Amniotic stem cell (primary cell): Measurements from ENCODE around the gene HNRNPA2B1.

Experiments
- DNase-seq: peaks from one replicate; lab custom pipeline; 2025; lab: John Stamatoyannopoulos, UW

Gene HNRNPA2B1

DNA sequence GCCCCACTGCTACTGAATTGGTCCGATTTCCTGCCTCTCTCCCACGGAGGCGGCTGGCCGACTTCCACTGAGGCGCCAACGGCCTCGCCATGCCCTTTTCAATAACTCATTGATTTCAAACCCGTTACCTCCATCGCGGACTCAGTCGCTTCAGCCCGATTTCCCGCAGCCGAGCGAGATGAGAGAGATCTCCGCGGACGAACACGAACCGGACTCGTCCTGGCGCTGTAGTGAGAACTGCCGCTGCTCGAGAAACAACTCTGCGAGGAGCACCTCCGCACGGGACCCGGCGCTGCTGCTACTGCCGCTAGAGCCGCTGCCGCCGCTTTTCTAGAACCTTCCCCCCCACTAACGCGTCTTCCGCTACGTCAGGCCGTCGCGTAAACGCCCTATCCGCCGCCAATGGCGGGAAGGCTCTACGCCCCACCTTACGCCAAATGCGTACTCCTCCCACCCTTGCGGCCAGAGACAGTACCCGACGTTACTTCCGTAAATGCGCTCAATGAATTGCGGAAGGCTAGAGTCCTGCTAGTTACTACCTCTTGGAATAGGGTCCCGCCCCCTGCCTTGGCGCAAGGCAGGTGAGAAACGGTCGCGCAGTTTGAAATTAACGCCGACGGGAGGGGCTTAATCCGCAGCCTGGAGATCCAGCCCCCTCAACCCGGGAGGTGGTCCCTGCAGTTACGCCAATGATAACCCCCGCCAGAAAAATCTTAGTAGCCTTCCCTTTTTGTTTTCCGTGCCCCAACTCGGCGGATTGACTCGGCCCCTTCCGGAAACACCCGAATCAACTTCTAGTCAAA is at the start of gene HNRNPA2B1:
TSS of gene HNRNPA2B1 (minus strand) at position 303 of the 803 bp plus-strand sequence. CDS start at position 134, 169 bp downstream.
- peak; percentile 95 for DNase-seq

DNA sequence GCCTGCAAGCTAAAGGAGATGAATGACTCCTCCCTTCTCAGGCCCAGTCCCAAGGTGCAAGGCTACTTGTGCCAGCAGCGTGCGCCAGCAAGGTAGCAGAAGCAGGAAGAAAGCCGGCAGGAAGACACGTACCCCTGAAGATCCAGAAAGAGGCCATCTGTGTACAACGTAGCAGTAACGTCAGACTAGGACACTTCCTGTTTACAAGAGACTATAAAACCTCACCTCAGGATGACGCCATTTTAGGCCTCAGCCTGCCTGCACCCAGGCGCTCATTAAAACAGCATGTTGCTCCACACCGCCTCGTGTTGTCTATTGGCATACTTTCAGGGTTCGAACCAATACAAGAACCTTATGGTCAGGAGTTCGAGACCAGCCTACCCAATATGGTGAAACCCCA is 49.7 kb upstream of the HNRNPA2B1 start:
- DNase-seq: no peak

DNA sequence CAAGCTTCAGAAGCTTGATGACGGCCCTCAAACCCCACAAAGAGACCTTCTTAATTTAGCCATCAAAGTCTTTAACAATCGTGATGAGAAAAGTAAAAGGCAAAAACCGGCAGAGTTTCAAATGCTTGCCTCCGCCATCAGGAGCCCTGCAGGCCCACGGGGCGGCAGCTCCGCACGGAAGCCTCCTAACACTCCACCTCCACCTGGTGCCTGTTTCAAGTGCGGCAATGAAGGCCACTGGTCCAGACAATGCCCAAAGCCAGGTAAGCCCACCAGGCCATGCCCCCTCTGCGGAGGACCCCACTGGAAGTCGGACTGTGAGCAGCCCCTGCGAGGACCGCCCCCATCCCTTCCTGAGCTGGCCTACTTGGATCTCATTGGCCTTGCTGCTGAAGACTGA is 44.6 kb upstream of the HNRNPA2B1 start:
- no peak for DNase-seq

DNA sequence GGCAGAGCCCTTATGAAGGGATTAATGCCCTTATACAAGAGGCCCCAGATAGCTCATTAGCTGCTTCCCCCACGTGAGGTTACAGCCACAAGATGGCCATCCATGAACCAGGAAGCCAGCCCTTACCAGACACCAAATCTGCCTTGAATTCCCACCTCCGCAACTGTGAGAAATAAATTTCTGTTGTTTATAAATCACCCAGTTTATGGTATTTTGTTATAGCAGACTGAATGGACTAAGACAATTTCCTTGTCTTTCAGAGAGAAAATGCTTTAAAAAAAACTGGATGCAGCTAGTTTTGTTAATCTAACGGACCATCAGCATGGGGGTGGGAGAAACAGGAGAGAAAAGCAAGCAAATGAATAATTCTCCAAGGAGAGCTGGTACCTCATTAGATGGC is 37.5 kb upstream of the HNRNPA2B1 start:
- DNase-seq: no peak

DNA sequence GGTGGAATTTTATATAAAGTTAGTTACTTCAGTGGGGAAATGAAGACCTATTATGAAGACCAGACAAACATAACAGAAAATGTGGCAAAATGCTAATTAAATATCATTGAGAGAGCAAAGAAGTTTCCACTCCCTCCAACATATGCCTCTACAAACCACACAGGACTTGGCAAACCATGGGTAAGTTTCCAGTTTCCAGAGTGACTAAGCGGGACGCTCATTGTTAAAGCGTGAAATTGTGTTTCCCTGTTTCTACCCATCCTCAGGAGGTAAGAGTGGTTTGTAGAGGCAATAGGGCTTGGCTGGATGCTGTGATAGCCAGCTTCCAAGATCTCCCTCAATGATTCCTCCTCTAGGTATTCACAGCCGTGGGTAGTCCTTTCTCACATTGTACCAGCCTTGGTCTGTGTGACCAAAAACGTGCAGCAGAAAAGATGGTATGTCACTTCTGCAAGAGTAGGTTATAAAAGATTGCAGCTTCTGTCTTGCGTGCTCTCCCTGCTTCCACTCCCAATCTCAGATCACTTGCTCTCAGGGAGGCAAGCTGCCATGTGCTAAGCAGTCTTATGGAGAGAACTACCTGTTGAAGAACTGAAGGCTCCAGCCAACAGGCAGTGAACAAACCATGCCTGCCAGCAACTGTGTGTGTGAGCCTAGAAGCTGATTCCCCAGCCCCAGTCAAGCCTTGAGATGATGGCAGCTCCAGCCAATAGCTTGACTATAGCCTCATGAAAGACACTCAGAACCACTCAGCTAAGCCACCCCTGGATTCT is 36.7 kb upstream of the HNRNPA2B1 start:
- DNase-seq: no peak

DNA sequence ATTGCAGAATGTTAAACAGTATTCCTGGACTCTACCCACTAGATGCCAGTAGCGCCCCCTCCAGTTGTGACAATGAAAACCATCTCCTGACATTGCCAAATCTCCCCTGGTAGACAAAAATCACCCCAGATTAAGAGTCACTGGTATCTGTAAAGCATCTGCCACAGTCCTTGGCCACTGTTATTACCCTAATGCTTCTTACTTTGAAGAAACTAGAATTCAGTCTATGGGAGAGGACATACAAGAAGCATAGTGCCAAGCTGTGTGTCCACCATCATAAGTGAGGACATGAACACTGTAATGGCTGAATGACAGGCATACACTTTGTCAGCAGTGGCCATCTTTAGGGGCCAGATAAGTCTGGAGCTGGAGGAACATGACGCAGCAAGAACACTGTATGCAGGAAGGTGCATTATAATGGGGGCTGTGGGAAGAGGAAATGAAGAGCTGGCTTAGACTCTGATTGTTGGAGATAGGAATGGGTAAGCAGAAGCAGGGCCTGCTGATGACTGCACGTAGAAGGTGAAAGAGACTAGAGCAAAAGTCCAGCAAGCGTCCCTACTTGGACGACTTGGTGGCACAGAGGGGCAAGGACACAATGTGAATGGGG is 33.5 kb upstream of the HNRNPA2B1 start:
- DNase-seq: no peak

DNA sequence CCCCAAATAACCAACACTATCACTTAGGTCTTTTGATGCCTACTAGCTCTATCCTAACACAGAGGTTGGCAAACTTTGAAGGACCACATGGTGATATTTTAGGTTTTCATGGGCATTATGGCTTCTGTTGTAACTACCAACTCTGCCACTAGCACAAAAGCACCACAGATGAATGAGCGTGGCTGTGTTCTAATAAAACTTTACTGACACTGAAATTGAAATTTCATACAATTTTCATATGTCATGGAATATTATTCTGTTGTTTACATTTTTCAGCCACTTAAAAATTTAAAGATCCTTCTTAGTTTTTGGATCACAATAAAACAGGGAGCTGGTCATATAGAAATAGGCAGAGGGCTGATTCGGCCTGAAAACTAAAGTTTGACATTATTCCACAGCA is 27.4 kb upstream of the HNRNPA2B1 start:
- no peak for DNase-seq

DNA sequence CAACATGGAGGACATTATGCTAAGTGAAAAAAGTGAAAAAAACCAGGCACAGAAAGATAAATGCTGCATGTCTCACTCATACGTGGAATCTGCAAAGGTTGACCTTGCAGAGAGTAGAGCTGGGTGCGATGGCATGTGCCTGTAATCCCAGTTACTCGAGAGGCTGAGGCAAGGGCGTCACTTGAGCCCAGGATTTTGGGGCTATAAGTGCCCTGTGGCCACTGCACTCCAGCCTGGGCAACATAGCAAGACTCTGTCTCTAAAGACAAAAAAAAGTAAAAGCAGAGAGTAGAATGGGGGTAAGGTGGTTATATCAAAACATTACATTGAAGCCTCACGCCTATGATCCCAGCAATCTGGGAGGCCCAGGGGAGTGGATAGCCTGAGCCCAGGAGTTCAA is 23.8 kb upstream of the HNRNPA2B1 start:
- no peak for DNase-seq

DNA sequence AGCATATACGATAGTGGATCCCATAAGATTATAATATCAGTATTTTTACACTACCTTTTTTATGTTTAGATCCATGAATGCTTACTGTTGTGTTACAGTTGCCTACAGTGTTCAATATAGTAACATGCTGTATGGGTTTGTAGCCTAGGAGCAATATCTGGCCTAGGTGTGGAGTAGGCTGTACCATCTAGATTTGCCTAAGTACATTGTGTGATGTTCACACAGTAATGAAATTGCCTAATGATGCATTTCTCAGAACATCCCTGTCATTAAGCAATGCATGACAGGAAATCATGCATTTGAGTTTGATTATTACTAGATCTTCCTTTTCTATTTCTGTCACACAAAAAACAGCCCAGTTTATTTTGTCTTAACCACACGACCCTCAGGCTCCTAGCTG is 15.5 kb upstream of the HNRNPA2B1 start:
- DNase-seq: no peak

DNA sequence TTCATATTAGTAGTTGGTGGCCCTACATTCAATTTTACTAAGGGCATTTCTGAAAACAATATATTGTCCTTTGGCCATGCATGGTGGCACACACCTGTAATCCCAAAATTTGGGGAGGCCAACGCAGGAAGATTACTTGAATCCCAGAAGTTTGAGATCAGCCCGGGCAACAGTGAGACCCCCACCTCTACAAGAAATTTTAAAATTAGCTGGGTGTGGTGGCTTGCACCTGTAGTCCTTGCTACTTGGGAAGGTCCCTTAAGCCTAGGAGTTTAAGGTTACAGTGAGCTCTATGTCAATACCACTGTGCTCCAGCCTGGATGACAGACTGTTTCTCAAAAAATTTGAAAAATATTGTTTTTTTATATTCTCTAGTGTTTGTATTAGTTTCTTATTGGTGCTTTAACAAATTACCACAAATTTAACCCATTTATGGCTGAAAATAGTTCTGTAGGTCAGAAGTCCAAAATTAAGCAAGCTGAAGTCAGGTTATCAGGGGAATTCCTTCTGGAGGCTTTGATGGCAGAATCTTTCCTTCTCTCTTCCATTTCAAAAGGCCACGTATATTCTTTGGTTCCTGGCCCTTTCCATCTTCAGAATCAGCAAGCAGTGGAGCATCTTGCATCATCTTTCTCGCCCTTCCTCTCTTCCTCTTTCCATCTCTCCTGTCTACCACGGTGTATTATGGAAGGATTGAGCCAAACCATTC is 13.4 kb upstream of the HNRNPA2B1 start:
- DNase-seq: no peak

DNA sequence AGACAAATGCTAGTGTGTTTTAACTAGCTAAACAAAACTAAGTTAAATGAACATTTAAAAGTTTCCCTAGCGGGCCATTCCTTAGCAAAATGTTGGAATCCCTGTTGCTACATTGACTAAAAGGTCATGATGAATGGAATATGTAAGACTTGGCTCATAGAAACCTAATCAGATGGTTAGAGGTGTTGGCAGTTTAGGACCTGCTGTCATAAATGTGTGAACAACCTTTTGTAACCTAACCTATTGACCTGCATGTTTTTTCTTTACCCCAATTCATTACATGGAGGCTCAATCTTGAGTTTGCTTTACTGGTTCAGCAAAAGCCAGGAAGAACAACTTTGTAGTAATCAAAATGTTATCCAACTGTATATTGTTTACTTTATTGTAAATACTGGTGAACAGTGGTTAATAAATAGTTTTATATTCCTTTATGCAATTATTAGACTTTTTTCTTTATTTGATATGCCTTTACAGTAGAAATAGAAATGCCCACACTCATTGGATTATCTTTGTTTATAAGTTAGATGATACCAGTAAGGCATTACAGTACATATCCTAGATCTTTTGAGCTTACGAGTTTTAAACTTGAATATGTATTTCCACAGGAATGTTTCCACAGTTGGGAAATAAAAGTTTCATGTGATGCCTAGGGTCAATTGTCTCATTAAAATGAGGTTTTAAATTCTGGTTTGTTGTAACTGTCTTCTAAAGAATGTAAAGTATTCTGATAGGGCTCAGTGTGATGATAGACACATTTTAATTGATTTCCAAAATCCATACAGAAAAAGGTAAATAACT is 12.6 kb upstream of the HNRNPA2B1 start:
- no peak for DNase-seq

DNA sequence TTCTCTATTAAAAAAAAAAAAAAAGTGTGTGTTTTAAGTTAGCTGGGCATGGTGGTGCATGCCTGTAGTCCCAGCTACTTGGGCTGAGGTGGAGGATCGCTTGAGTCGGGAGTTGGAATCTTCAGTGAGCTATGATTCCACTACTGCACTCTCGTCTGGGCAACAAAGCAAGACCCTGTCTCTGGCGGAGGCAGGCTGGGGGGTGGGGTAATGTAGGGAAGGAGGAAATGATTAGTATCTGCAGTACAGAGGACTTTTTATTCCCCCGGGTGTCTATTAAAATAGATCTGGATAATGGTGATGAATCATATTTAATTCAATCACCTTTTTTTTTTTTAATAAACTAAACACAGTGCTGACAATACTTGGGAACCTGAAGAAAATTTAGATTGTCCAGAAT is 7.5 kb upstream of the HNRNPA2B1 start:
- no peak for DNase-seq

DNA sequence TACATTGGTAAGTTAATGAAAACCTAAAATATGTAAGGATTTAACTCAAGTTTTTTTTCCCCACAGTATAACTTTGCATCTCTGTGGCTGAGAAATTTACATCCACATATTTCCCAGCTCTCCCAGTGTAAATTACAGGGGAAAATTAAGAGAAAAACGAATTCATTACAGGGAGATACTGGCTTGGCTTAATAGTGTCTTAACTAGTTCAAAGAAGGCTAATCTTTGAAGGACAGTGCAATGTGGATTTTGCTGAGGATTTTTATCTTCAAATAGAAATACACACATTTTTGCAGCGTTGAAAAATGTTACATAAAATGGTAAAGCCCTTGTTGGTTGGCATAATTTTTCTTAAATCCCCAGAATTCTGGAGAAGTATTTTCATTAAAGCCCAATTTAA is 2.5 kb upstream of the HNRNPA2B1 start:
- DNase-seq: no peak

DNA sequence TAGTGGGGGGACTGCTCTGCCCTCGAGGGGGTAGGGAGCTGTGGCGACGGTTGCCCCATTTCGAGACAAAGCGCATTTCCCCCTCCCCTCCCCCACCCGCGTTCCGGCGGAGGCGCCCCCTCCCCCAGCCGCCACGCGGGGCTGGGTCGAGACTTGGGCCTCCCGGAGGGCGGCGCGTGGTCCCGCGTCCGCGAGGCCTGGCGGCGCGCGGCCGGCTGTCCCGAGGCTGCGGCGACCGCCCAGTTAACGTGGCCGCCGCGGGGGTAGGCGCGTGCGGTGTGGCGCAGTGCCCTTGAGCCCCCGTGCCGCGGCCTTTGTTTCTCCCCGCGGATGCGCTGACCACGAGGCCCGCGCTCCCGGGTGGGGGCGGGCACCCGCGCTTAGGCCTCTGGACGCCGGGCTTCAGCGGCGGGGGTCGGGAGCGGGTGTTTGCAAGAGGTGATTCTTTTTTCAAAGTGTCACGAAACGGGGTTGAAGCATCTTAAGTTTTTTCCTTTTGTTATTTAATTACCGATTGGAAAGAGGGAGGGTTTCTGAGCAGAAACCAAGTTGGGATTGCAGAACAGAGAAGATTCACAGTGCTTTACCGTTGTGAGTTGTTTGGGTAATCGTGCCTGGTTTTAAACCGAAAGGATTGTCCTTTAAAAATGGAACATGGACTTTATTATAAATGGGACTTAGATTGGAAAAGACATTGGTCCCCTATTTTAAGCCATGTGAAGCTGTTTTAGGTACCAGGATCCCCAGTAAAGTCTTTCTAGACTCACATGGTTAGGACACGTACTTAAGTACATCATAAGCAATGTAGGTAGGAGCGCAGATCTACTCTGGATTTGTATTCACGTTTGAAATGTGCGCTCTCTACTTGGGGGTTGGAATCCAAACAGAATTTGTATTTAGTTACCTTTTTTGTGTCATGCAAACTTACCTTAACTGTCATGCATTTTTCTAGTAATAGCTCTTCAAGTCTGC is 1.8 kb upstream of the HNRNPA2B1 start:
- DNase-seq: no peak

DNA sequence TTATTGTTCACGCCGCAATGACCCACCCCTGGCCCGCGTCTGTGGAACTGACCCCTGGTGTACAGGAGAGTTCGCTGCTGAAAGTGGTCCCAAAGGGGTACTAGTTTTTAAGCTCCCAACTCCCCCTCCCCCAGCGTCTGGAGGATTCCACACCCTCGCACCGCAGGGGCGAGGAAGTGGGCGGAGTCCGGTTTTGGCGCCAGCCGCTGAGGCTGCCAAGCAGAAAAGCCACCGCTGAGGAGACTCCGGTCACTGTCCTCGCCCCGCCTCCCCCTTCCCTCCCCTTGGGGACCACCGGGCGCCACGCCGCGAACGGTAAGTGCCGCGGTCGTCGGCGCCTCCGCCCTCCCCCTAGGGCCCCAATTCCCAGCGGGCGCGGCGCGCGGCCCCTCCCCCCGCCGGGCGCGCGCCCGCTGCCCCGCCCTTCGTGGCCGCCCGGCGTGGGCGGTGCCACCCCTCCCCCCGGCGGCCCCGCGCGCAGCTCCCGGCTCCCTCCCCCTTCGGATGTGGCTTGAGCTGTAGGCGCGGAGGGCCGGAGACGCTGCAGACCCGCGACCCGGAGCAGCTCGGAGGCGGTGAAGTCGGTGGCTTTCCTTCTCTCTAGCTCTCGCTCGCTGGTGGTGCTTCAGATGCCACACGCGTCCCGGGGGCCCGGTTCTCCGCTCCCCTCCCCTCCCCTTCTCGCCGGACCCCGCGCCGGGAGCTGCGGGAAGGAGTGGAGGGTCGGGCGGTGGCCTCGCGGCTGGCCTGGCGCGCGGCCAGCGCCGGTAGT is 887 bp upstream of the HNRNPA2B1 start, which contains the start of gene CBX3:
TSS of gene CBX3 (plus strand) at position 499 of the 772 bp plus-strand sequence. CDS start 1,254 bp downstream, outside the sequence.
- DNase-seq: peak; percentile 94

DNA sequence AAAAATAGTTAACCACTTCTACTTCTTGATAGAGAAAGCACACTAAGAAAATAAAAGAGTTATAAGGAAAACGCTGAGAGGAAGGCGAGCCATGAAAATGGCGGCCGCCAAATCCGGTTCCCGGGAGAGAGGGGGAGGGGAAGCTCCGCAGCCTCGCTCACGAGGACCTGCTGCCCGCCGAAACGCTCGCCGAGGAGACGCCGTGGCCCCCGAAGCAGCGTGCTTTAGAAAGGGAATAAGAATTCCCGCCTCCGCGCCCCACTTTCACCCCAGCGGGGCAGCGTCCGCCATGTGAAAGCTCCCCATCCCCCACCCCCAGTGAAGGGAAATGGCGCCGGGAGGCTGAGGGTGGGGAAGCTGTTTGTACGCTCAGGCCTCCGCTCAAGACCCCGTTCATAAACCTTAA is 505 bp downstream of the HNRNPA2B1 start:
- peak; percentile 32 for DNase-seq

DNA sequence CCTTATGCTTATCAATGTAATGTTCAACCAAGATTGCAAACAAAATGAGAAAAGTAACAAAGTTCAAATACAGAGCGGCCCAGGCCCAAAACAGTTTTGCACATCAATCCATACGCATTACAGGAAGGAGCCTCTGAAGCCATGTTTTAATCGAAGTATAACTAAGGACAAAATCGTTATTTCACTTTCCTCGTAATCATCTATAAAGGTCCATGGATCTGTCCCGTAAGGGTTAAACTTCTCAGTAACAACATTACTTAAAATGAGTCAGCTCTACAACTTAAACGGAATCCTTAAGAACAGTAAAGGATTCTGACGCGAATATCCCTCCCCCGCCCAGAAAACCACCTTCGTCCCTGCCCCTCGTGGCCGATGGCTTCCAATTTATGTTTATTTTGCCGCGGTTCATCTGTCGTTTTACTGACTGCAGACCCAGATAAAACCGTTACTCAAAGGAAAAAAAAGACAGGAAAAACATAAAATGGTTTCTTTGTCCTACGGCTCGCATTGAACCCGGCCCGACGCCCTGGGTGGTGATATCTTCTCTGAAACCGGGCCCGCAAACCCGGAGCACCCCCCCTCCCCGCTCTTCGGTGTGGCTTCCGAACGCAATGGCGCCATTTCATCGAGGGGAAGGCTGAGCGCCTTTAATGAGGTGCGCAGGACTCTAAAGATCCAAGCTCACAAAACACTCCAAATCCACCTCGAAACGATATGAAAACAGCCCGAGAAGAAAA is 1.1 kb downstream of the HNRNPA2B1 start:
- DNase-seq: no peak

DNA sequence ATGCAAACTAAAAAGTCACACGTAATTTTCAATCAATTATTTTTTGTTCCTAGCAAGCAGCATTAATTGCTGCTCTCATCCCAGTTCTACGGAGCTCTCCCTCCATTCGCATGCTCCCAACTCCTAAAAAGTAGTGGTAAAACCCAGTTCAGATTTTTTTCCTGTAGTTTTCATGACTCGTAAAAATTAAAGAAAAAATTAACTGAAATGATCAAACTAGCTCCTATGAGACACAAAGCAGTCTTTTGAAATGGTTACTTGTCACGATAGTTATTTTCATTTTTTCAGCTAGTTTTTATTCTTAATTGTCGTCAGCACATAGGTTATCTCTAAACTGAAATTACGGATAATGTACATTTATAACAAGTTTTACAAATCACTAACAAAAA is 1.8 kb downstream of the HNRNPA2B1 start:
- DNase-seq: no peak
